ENCODE measurements around the gene PATJ. TPM values are rescaled to one million over a fixed set of nuclear protein-coding genes. Genes with fewer than 3 reads are reported as not detected.
"Not testable (repeated sequence)": the region's sequence is repeated elsewhere in the genome, so short reads cannot be mapped to it uniquely, and the experiment has no call there.

Gene PATJ
- total RNA-seq, 4 donors from 2014 or later, result 119 to 299 (median 149) TPM

DNA sequence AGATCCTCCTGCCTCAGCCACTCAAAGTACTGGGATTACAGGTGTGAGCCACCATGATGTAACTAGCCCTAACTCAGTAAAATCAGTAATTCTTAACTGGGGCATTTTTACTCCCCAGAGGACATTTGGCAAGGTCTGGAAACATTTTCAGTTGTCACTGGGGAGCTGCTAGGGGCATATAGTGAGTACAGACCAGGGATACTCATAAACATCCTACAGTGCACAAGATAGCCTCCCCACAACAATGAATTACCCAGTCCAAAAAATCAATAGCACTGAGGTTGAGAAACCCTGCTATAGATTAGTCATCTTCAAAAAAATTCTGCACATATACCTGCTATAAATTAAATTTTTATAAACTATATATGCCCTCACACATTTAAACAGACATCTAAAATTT is 30.3 kb upstream of the PATJ start:
- Histone ChIP-seq H3K36me3 (peaks cover 0 to 23% (median 2%) of the 10 kb centered on the region in 4 donors), H3K27me3 (no peaks in the 10 kb centered on the region), H3K27ac (no peak overlapping the region), H3K4me1 (peaks cover 0 to 8% (median 0%) of the 10 kb centered on the region in 4 donors), H3K9me3 (no peaks in the 10 kb centered on the region), H3K4me3 (no peak overlapping the region)
- TF ChIP-seq, protein P1, sequence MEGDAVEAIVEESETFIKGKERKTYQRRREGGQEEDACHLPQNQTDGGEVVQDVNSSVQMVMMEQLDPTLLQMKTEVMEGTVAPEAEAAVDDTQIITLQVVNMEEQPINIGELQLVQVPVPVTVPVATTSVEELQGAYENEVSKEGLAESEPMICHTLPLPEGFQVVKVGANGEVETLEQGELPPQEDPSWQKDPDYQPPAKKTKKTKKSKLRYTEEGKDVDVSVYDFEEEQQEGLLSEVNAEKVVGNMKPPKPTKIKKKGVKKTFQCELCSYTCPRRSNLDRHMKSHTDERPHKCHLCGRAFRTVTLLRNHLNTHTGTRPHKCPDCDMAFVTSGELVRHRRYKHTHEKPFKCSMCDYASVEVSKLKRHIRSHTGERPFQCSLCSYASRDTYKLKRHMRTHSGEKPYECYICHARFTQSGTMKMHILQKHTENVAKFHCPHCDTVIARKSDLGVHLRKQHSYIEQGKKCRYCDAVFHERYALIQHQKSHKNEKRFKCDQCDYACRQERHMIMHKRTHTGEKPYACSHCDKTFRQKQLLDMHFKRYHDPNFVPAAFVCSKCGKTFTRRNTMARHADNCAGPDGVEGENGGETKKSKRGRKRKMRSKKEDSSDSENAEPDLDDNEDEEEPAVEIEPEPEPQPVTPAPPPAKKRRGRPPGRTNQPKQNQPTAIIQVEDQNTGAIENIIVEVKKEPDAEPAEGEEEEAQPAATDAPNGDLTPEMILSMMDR (IDR thresholded peaks at IDR 0.05), result no peak
- TF ChIP-seq EP300 (IDR thresholded peaks at IDR 0.05; ENCODE audit: low read depth), result no peak
- in situ Hi-C loops (cut with MboI; ENCODE audit: low pct_ligation_motif_present in 1 of 4, low pct_unique_long_range_greater_than_20kb in 1 of 4, low sequenced_read_pairs in 3 of 4) (no loop called here), intact Hi-C loops (cut with DNase I; ENCODE audit: low total_unique reads) (no loop called here)
- no peak for DNase-seq

DNA sequence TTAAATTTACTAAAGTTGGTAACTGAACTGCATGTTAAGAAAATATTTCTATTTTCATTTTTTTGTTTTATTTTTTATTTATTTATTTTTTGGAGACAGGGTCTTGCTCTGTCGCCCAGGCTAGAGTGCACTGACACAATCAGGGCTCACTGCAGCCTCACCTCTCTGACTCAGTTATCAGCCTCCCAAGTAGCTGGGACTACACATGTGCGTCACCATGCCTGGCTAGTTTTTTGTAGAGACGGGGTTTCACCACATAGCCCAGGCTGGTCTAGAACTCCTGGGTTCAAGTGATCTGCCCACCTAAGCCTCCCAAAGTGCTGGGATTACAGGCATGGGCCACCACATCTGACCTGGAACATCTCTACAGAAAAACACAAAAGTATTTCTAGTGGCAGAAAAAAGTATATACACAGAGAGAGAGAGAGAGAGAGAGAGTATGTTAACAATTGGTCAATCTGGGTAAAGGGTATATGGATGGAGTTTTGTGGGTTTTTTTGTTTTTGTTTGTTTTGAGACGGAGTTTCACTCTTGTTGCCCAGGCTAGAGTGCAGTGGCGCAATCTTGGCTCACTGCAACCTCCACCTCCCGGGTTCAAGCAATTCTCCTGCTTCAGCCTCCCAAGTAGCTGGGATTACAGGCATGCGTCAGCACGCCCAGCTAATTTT is 23.1 kb upstream of the PATJ start:
- intact Hi-C loops (cut with DNase I; ENCODE audit: low total_unique reads); H3K27ac ChIP-seq; in situ Hi-C loops (cut with MboI; ENCODE audit: low pct_ligation_motif_present in 1 of 4, low pct_unique_long_range_greater_than_20kb in 1 of 4, low sequenced_read_pairs in 3 of 4); DNase-seq; H3K4me3 ChIP-seq; H3K9me3 ChIP-seq; H3K27me3 ChIP-seq: not testable (repeated sequence)
- H3K4me1 ChIP-seq, result peaks cover 7 to 18% (median 10%) of the 10 kb centered on the region in 4 donors
- H3K36me3 ChIP-seq, result peaks cover 0 to 16% (median 0%) of the 10 kb centered on the region in 4 donors
- 95 to 100% methylated on average over 3 to 8 of the region's 8 CpGs for WGBS, 2 donors (ENCODE audit: low coverage in 1 of 2)

DNA sequence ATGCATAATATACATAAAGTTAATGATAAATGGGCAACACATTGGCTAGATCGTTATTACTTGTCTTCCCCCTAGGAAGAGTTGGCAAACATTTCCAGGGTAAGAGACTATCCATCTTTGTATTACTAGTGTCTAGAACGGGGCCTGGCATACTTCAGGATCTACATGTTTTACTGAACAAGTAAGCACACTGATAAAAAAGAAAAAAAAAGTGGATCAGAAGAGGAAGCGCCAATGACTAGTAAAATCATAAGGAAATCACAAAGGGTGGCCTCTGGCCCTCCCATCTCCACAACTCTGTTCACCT is 17.8 kb upstream of the PATJ start:
- in situ Hi-C loops (cut with MboI; ENCODE audit: low pct_ligation_motif_present in 1 of 4, low pct_unique_long_range_greater_than_20kb in 1 of 4, low sequenced_read_pairs in 3 of 4), result no loop called here
- Histone ChIP-seq H3K4me1 (peaks cover 10 to 27% (median 12%) of the 10 kb centered on the region in 4 donors), H3K27me3 (no peaks in the 10 kb centered on the region), H3K36me3 (peaks cover 0 to 13% (median 0%) of the 10 kb centered on the region in 4 donors), H3K9me3 (no peaks in the 10 kb centered on the region), H3K4me3 (peak overlapping the region; percentile 77 to 93 (median 87)), H3K27ac (peak overlapping the region; percentile 87 to 96 (median 92))
- intact Hi-C loops (cut with DNase I; ENCODE audit: low total_unique reads), result no loop called here
- 0 to 1% methylated on average over 2 to 3 of the region's 3 CpGs for WGBS, 2 donors (ENCODE audit: low coverage in 1 of 2)
- TF ChIP-seq POLR2A (IDR thresholded peaks at IDR 0.05) (no peak), EP300 (IDR thresholded peaks at IDR 0.05; ENCODE audit: low read depth) (no peak), POLR2AphosphoS5 (IDR thresholded peaks at IDR 0.05) (no peak)
- TF ChIP-seq, protein P1 (IDR thresholded peaks at IDR 0.05), result no peak
- no peak for DNase-seq

DNA sequence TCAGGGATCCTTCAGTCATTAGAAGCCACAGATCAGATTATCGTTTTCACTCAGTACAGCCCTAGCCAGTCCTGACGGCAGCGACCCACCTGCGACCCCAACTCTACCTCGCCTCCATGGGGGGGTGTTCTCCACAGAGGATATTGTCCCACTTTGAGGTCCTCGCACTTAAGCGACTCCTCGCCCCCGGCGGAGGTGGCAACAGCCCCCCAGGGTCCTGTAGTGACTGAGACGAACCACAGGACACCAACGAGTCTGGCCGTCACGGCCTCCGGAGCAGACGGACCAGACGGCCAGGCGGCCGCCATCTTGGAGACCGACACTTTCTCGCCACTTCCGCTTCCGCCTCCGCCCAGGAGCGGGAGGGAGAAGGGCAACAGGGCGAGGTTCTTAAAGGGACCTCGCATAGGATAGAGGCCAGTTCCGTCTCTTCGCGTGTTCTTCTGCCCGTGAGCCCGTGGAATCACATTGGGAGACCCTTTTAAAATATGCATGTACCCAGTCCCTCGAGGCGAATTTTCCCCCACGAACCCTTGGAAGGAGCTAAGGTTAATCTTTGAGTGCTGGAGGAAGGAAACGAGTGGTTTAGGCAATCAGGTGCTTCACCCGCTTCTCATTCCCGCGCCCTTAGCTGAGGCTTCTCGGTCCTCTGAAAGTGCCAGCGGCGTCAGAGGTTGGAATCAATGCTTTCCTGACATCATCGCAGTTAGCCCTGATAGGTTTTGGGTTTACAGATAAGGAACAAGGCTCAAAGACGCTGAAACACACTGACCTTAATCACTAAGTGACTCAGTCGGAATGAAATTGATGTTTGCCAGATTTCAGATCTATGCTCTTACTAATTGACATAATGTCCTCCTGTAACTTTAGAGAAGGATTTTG is 17.2 kb upstream of the PATJ start, which contains the start of gene TM2D1:
Gene TM2D1, minus strand, starts transcription at position 329 of the 882 bp plus-strand sequence. Its CDS starts 21 bp downstream, at position 308.
- intact Hi-C loops (cut with DNase I; ENCODE audit: low total_unique reads) (no loop called here), in situ Hi-C loops (cut with MboI; ENCODE audit: low pct_ligation_motif_present in 1 of 4, low pct_unique_long_range_greater_than_20kb in 1 of 4, low sequenced_read_pairs in 3 of 4) (no loop called here)
- 0% methylated on average over 1 to 44 of the region's 45 CpGs for WGBS, 2 donors (ENCODE audit: low coverage in 1 of 2)

More for the DNA sequence above, 17.2 kb upstream of the PATJ start, which contains the start of gene TM2D1:
- DNase-seq, result peak; percentile 92
- H3K27me3 ChIP-seq, result no peaks in the 10 kb centered on the region
- peaks cover 10 to 27% (median 12%) of the 10 kb centered on the region in 4 donors for H3K4me1 ChIP-seq
- peaks cover 0 to 10% (median 0%) of the 10 kb centered on the region in 4 donors for H3K36me3 ChIP-seq
- no peaks in the 10 kb centered on the region for H3K9me3 ChIP-seq
- TF ChIP-seq POLR2A (IDR thresholded peaks at IDR 0.05) (peak; percentile 97), POLR2AphosphoS5 (IDR thresholded peaks at IDR 0.05) (peak; percentile 81 to 97 (median 94)), EP300 (IDR thresholded peaks at IDR 0.05; ENCODE audit: low read depth) (no peak)
- TF ChIP-seq, protein P1 (IDR thresholded peaks at IDR 0.05), result no peak
- peak within 1 kb of the TSS; percentile 77 to 93 (median 87) for H3K4me3 ChIP-seq
- peak within 1 kb of the TSS; percentile 87 to 96 (median 92) for H3K27ac ChIP-seq
